Astrocyte of the cerebellum (primary cell): ENCODE results near the gene UBAC1.

ENCODE experiments used
- DNase-seq: peaks from one replicate; pipeline ENCODE4 v3.0.0-alpha.2; 2011; ENCODE audit warnings: low read depth
- H3K4me3 ChIP-seq: 2 replicates; pipeline ENCODE4 v1.5.1; 2011; ENCODE audit warnings: mild to moderate bottlenecking, low read depth, low read length, moderate library complexity
- in situ Hi-C: cut with HindIII; loops from 2 replicates; pipeline ENCODE4 v1.10.0; 2017; ENCODE audit warnings: low sequenced_read_pairs
- TF ChIP-seq, protein P1 (sequence below): IDR thresholded peaks from 2 replicates; pipeline ENCODE4 v1.5.1; 2012; ENCODE audit warnings: low read length, low read depth, moderate library complexity, mild to moderate bottlenecking; ENCODE audit errors: missing control alignments

UBAC1 gene

DNA sequence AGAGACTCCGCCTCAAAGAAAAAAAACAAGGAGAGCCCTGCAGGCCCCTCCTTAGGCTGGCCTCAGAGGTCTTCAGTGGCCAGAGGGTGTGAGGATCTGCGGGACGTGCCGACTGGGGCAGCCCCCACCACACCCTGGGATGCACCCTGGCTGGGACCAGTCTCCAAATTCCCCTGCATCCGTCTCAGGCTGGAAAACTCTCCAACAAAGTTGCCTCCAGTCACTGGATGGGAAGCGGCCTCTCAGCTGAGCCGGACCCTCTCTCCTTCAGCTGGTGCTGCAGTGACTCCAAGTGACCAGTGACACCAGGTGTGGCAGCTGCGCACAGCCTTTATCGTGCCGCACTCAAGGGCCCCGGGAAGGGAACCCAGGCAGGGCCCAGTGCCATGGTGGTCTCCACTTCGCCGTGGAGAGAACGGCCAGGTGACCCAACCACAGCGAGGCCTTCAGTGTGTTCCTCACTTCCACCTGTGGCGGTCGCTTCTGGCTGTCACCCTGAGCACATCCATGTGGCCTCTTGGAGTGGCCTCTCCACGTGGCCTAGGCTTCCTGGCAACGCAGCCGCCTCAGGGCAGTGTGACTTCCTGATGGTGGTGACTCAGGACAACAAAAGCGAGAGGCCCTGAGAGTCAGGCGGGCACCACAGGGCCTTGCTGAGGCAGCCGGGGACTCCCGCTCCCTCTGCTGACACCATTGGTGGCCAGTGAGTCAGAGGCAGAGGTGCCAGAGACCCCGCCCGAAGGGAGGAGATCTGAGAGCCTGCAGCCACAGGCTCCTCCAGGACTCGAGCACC, 34.6 kb downstream of the UBAC1 start:
- in situ Hi-C loops: no loop called here
- H3K4me3 ChIP-seq: no peak overlapping the region
- DNase-seq: peak; percentile 33
- TF ChIP-seq, protein P1, sequence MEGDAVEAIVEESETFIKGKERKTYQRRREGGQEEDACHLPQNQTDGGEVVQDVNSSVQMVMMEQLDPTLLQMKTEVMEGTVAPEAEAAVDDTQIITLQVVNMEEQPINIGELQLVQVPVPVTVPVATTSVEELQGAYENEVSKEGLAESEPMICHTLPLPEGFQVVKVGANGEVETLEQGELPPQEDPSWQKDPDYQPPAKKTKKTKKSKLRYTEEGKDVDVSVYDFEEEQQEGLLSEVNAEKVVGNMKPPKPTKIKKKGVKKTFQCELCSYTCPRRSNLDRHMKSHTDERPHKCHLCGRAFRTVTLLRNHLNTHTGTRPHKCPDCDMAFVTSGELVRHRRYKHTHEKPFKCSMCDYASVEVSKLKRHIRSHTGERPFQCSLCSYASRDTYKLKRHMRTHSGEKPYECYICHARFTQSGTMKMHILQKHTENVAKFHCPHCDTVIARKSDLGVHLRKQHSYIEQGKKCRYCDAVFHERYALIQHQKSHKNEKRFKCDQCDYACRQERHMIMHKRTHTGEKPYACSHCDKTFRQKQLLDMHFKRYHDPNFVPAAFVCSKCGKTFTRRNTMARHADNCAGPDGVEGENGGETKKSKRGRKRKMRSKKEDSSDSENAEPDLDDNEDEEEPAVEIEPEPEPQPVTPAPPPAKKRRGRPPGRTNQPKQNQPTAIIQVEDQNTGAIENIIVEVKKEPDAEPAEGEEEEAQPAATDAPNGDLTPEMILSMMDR: no peak

DNA sequence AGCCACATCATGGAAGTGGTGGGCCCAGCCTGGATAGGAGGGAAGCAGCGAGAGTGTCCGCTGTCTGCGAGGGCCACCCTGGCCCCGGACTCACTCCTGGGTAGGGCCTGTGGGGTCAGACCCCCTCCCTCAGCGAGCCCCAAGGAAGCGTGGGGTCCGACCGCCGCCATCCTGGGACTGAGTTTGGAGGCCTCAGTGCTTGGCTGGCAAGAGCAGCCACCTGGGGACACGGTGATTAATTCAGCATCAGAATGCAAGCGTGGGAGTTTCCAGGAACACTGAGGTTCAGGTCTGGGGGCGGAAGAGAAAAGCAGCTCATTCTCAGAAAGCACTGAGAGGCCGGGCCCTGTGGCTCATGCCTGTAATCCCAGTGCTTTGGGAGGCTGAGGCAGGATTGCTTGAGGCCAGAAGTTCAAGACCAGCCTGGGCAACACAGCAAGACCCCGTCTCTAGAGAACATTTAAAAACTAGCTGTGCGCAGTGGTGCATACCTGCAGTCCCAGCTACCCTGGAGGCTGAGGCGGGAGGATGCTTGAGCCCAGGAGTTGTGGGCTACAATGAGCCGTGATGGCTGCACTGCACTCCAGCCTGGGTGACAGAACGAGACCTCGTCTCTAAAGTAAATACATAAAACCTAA, 35.6 kb downstream of the UBAC1 start:
- TF ChIP-seq, protein P1: no peak
- no peak for DNase-seq
- H3K4me3 ChIP-seq: no peak overlapping the region
- in situ Hi-C loops: no loop called here

DNA sequence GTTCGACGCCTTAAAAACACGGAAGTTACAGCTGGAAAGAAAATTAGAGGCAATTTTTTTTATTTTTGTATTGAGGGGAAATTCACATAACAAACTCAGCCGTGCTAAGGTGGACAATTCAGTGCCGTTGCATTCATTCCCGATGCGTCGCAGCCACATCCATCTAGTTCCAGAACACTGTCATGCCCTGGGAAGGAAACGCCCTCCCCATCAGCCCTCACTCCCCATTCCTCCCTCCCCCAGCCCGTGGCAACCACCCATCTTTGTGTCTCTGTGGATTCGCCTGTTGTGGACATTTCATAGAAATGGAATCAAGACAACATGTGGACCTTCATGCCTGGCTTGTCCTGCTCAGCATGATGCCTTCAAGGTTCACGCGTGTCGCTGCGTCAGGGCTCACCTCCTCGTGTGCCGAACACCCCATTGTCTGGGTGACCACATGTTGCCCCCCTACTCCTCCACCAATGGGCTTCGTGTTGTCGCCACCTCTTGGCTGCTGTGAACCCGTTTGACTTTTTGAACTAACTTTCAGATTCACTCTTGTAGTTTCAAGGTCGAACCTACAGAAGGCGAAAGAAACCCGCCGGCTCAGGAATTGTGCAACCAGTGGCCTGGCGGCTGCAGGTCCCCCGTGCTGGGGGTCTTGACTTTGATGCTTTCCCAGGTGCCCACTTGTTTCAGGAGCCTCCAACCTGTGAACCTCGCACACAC, 36.4 kb downstream of the UBAC1 start:
- H3K4me3 ChIP-seq: no peak overlapping the region
- in situ Hi-C loops: no loop called here
- TF ChIP-seq, protein P1: no peak
- DNase-seq: no peak

DNA sequence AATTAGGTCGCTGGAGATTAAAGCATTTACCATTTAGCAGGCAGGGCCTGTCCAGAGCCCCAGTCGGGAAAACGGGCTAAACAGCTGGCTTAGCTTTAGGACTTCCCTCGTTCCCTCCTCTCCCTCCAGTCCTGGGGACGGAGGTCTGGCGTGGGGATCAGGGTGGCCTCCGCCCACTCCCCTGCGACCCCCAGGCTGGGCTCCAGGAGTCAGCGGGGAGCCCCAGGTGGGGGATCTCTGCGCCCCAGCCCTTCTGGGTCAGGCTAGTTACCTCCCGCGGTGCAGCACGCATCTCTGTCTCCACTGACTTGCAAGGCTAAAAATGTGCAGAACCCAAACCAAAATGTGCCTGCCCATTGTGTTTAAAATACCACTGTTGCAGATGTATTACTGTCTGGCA, 37.7 kb downstream of the UBAC1 start:
- H3K4me3 ChIP-seq: no peak overlapping the region
- no peak for DNase-seq
- TF ChIP-seq, protein P1: no peak
- in situ Hi-C loops: no loop called here

DNA sequence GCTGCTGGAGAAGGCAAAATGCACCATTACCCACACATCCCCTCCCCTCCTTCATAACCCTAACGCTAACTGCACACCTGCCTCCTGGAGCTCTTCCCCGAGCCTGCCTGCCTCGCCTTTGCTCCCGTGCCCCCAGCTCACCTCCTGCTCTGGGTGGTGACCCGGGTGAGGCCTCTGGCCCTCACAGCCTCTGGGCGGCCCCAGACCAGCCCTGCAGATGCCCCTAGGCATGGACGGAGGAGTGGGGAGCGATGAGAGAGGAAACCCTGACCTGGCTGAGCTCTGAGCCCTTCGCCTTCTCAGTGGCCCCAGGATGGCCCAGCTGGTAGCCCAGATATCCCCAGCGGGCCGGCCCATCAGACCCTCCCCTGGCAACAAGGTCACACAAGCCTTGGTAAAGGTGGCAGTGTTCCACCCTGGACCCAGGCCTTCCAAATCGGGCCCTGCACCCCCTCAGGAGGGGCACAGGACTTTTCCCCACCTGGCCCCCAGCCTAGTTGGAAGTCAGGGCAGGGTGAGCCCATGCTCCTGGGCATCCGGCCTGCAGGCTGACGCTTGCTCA, 39.3 kb downstream of the UBAC1 start:
- no peak for DNase-seq
- TF ChIP-seq, protein P1: no peak
- H3K4me3 ChIP-seq: no peak overlapping the region
- in situ Hi-C loops: no loop called here

DNA sequence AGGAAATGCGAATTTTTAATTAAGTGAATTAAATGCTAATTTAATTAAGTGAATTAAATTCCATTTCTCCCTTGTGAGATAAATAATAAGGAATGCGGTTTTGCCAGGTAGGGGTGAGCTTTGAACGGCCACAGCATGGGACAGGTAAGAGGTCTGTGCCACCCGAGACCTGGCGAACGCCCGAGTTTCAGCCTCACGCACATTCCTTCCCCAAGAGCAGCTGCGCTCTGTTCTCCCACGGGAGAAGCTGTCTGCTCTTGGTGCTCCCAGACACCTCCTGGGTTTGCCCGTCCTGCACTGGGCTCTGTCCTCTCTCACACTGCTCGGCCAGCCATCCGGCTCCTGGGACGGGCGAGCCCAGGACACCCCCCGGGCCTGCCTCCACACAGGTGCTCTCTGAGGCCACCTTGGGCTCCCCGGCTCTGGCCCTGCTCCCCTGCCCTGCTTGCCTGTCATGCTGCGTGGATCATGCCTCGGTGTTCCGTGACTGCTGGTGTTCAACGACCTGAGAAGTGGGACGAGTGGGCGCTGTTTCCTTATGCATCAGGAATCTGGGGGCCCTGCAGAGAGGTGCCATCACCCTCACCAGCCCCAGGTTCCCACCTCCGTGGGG, 40.1 kb downstream of the UBAC1 start:
- no peak for DNase-seq
- TF ChIP-seq, protein P1: no peak
- H3K4me3 ChIP-seq: no peak overlapping the region
- in situ Hi-C loops: no loop called here
